Activated T-cell treated with anti-CD3 and anti-CD28 coated beads, Interleukin-2, amount 50 U/mL, for 4 hours (primary cell): ENCODE data around the gene FNIP2. TPM values are rescaled to one million over a fixed set of nuclear protein-coding genes. Genes with fewer than 3 reads are reported as not detected.
"Not testable (repeated sequence)": the region's sequence is repeated elsewhere in the genome, so short reads cannot be mapped to it uniquely, and the experiment has no call there.

ENCODE experiments used
- ATAC-seq, 2 donors: fragments of 200-7000 bp; cut with Tn5 transposase; one replicate each; pipeline ENCODE4 v1.10.0; 2021
- DNase-seq: peaks from one replicate; pipeline ENCODE4 v3.0.0-alpha.2; 2020
- H3K27me3 Mint-ChIP-seq: one replicate; pipeline ENCODE4 v1.8.0; 2021; ENCODE audit warnings: low read depth, mixed read lengths
- H3K36me3 Mint-ChIP-seq: one replicate; pipeline ENCODE4 v1.8.0; 2022; ENCODE audit warnings: mixed read lengths; ENCODE audit not compliant: insufficient read depth
- H3K4me1 Mint-ChIP-seq: one replicate; pipeline ENCODE4 v1.8.0; 2021; ENCODE audit warnings: low read depth, mixed read lengths
- H3K4me3 Mint-ChIP-seq: one replicate; pipeline ENCODE4 v1.8.0; 2021; ENCODE audit warnings: mild to moderate bottlenecking, moderate library complexity, mixed read lengths
- H3K9me3 Mint-ChIP-seq: one replicate; pipeline ENCODE4 v1.8.0; 2021; ENCODE audit warnings: mixed read lengths
- total RNA-seq, 3 donors: library from RNA; stranded (reverse); gene quantifications; one replicate each; pipeline ENCODE4 v1.2.1, GENCODE V29; 2021

The FNIP2 gene
- total RNA-seq, 3 donors from 2014 or later: 9.0 to 13.0 (median 10.6) TPM

GRCh38 chr4:158941895-158942294 lies 173.1 kb downstream of the FNIP2 start:
- H3K4me3 Mint-ChIP-seq: no peak overlapping the region
- H3K27me3 Mint-ChIP-seq: peaks cover 15% of the 10 kb centered on the region
- no peaks in the 10 kb centered on the region for H3K36me3 Mint-ChIP-seq
- H3K4me1 Mint-ChIP-seq: peaks cover 1% of the 10 kb centered on the region
- ATAC-seq: no peak
- no peak for DNase-seq
- H3K9me3 Mint-ChIP-seq: no peaks in the 10 kb centered on the region

- no peak overlapping the region for H3K4me3 Mint-ChIP-seq
- peaks cover 6% of the 10 kb centered on the region for H3K4me1 Mint-ChIP-seq
- H3K36me3 Mint-ChIP-seq: no peaks in the 10 kb centered on the region
- peaks cover 17% of the 10 kb centered on the region for H3K27me3 Mint-ChIP-seq
- no peak for DNase-seq
- ATAC-seq: no peak
- peaks cover 3% of the 10 kb centered on the region for H3K9me3 Mint-ChIP-seq
These were observed 176.8 kb downstream of the FNIP2 start for GRCh38 chr4:158945529-158946108.

GRCh38 chr4:158946825-158947224 lies 178.0 kb downstream of the FNIP2 start:
- peaks cover 6% of the 10 kb centered on the region for H3K4me1 Mint-ChIP-seq
- DNase-seq (no peak), ATAC-seq (no peak)
- H3K36me3 Mint-ChIP-seq: no peaks in the 10 kb centered on the region
- peaks cover 17% of the 10 kb centered on the region for H3K27me3 Mint-ChIP-seq
- no peak overlapping the region for H3K4me3 Mint-ChIP-seq
- H3K9me3 Mint-ChIP-seq: peaks cover 3% of the 10 kb centered on the region

GRCh38 chr4:158948071-158948470 lies 179.2 kb downstream of the FNIP2 start:
- peaks cover 17% of the 10 kb centered on the region for H3K27me3 Mint-ChIP-seq
- no peak for DNase-seq
- H3K4me1 Mint-ChIP-seq: peaks cover 6% of the 10 kb centered on the region
- no peak for ATAC-seq
- H3K36me3 Mint-ChIP-seq: no peaks in the 10 kb centered on the region
- H3K4me3 Mint-ChIP-seq: no peak overlapping the region
- H3K9me3 Mint-ChIP-seq: peaks cover 15% of the 10 kb centered on the region

GRCh38 chr4:158949099-158949498 lies 180.3 kb downstream of the FNIP2 start:
- no peak for ATAC-seq
- DNase-seq: no peak
- Mint-ChIP-seq H3K4me1 (peaks cover 6% of the 10 kb centered on the region), H3K9me3 (peaks cover 15% of the 10 kb centered on the region), H3K36me3 (no peaks in the 10 kb centered on the region), H3K27me3 (peaks cover 17% of the 10 kb centered on the region), H3K4me3 (no peak overlapping the region)

- not testable (repeated sequence) for H3K27me3 Mint-ChIP-seq, DNase-seq, H3K36me3 Mint-ChIP-seq, H3K4me3 Mint-ChIP-seq, ATAC-seq, H3K4me1 Mint-ChIP-seq
- peaks cover 15% of the 10 kb centered on the region for H3K9me3 Mint-ChIP-seq
These were observed 183.5 kb downstream of the FNIP2 start for GRCh38 chr4:158952221-158952774.

GRCh38 chr4:158956345-158956744 lies 187.5 kb downstream of the FNIP2 start:
- H3K9me3 Mint-ChIP-seq: peaks cover 12% of the 10 kb centered on the region
- not testable (repeated sequence) for H3K4me3 Mint-ChIP-seq, H3K36me3 Mint-ChIP-seq, DNase-seq, H3K4me1 Mint-ChIP-seq, H3K27me3 Mint-ChIP-seq, ATAC-seq

GRCh38 chr4:158956918-158957317 lies 188.1 kb downstream of the FNIP2 start:
- not testable (repeated sequence) for H3K4me1 Mint-ChIP-seq

More at GRCh38 chr4:158956918-158957317, 188.1 kb downstream of the FNIP2 start:
- H3K9me3 Mint-ChIP-seq: peaks cover 11% of the 10 kb centered on the region
- not testable (repeated sequence) for ATAC-seq, H3K27me3 Mint-ChIP-seq, H3K36me3 Mint-ChIP-seq, H3K4me3 Mint-ChIP-seq, DNase-seq

Other genes starting within 250 kb of the FNIP2 start
- under 1 TPM in 1 of 3 donors, not detected in 2; 0.08 TPM for gene RXFP1, start 247.1 kb upstream of the FNIP2 start, total RNA-seq
- 10 to 100 TPM; 12.5 to 13.0 (median 12.7) TPM for gene C4orf46, start 97.1 kb upstream of the FNIP2 start, total RNA-seq
- gene ETFDH, start 96.7 kb upstream of the FNIP2 start, total RNA-seq: 10 to 100 TPM; 13.7 to 20.1 (median 15.4) TPM
- gene PPID, start 45.6 kb upstream of the FNIP2 start, total RNA-seq: 10 to 100 TPM; 56.0 to 65.6 (median 63.0) TPM